Measurements from ENCODE around the gene KLHL30. TPM values are rescaled to one million over a fixed set of nuclear protein-coding genes. Genes with fewer than 3 reads are reported as not detected.

The KLHL30 gene
- total RNA-seq, 1 donor from 2014 or later, result 1.2 TPM

GRCh38 chr2:238160206-238161129 lies 22.0 kb downstream of the KLHL30 start:
- Mint-ChIP-seq H3K9me3 (ENCODE audit: unreplicated experiment) (no peaks in the 10 kb centered on the region), H3K27ac (ENCODE audit: unreplicated experiment) (no peak overlapping the region), H3K36me3 (ENCODE audit: unreplicated experiment) (no peaks in the 10 kb centered on the region), H3K4me1 (ENCODE audit: unreplicated experiment) (peaks cover 12% of the 10 kb centered on the region), H3K4me3 (ENCODE audit: unreplicated experiment) (no peak overlapping the region), H3K27me3 (ENCODE audit: unreplicated experiment) (no peaks in the 10 kb centered on the region)
- TF ChIP-seq CTCF (IDR thresholded peaks at IDR 0.05), result peak; percentile 32
- no peak for DNase-seq (ENCODE audit: extremely low spot score, unreplicated experiment)

- H3K27me3 Mint-ChIP-seq (ENCODE audit: unreplicated experiment), result no peaks in the 10 kb centered on the region
- no peak overlapping the region for H3K4me3 Mint-ChIP-seq (ENCODE audit: unreplicated experiment)
- peaks cover 9% of the 10 kb centered on the region for H3K4me1 Mint-ChIP-seq (ENCODE audit: unreplicated experiment)
- no peak for TF ChIP-seq CTCF (IDR thresholded peaks at IDR 0.05)
- H3K27ac Mint-ChIP-seq (ENCODE audit: unreplicated experiment), result no peak overlapping the region
- H3K36me3 Mint-ChIP-seq (ENCODE audit: unreplicated experiment), result no peaks in the 10 kb centered on the region
- H3K9me3 Mint-ChIP-seq (ENCODE audit: unreplicated experiment), result no peaks in the 10 kb centered on the region
- no peak for DNase-seq (ENCODE audit: extremely low spot score, unreplicated experiment)
These were observed 23.0 kb downstream of the KLHL30 start for GRCh38 chr2:238161291-238162051.

- Mint-ChIP-seq H3K9me3 (ENCODE audit: unreplicated experiment) (no peaks in the 10 kb centered on the region), H3K4me1 (ENCODE audit: unreplicated experiment) (peaks cover 9% of the 10 kb centered on the region), H3K36me3 (ENCODE audit: unreplicated experiment) (no peaks in the 10 kb centered on the region), H3K4me3 (ENCODE audit: unreplicated experiment) (no peak overlapping the region), H3K27ac (ENCODE audit: unreplicated experiment) (no peak overlapping the region), H3K27me3 (ENCODE audit: unreplicated experiment) (no peaks in the 10 kb centered on the region)
- TF ChIP-seq CTCF (IDR thresholded peaks at IDR 0.05), result no peak
- DNase-seq (ENCODE audit: extremely low spot score, unreplicated experiment), result no peak
These were observed 23.9 kb downstream of the KLHL30 start for GRCh38 chr2:238162251-238162845.

- DNase-seq (ENCODE audit: extremely low spot score, unreplicated experiment), result no peak
- peaks cover 9% of the 10 kb centered on the region for H3K4me1 Mint-ChIP-seq (ENCODE audit: unreplicated experiment)
- H3K4me3 Mint-ChIP-seq (ENCODE audit: unreplicated experiment), result no peak overlapping the region
- H3K9me3 Mint-ChIP-seq (ENCODE audit: unreplicated experiment), result no peaks in the 10 kb centered on the region
- no peaks in the 10 kb centered on the region for H3K27me3 Mint-ChIP-seq (ENCODE audit: unreplicated experiment)
- no peak overlapping the region for H3K27ac Mint-ChIP-seq (ENCODE audit: unreplicated experiment)
- no peak for TF ChIP-seq CTCF (IDR thresholded peaks at IDR 0.05)
- H3K36me3 Mint-ChIP-seq (ENCODE audit: unreplicated experiment), result no peaks in the 10 kb centered on the region
These were observed 24.5 kb downstream of the KLHL30 start for GRCh38 chr2:238162846-238163441.
